Caki2 (cell line): ENCODE measurements around the gene CHMP1A. TPM values are rescaled to one million over a fixed set of nuclear protein-coding genes. Genes with fewer than 3 reads are reported as not detected.
"Not testable (repeated sequence)": the region's sequence is repeated elsewhere in the genome, so short reads cannot be mapped to it uniquely, and the experiment has no call there.

Source experiments
- DNase-seq: peaks from one replicate; pipeline ENCODE4 v3.0.0-alpha.2; 2015; ENCODE audit warnings: low read depth
- in situ Hi-C: cut with HindIII; loops from 2 replicates; pipeline ENCODE4 v1.10.0; 2016; ENCODE audit warnings: low sequenced_read_pairs, low pct_unique_long_range_greater_than_20kb, mixed read lengths
- total RNA-seq: library from RNA; depleted of rRNA; stranded (reverse); fragments of >200 nt; shearing (Covaris generic); gene quantifications from 2 replicates; pipeline ENCODE4 v1.2.3, GENCODE V29; 2014; ENCODE audit warnings: low replicate concordance

CHMP1A gene
- total RNA-seq, 1 experiment from 2014 or later, result 214 TPM

DNA sequence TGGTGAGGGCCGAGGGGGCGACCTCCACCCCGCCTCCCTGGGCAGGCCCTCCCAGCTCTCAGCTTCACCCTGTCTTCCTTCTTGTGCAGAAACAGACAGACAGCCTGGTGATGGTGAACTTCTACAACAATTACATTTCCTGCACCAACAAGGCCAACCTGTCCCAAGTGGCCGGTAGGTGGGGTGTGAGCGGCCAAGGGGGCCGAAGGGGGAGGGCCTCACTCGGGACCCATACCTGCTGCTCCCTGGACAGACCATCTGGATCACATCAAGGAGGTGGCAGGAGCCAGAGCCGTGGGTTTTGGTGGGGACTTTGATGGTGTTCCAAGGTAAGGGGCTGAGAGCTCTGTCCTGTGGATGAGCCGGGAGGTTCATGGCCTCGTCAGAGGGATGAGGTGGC, 20.1 kb downstream of the CHMP1A start:
- in situ Hi-C loops, result no loop called here
- no peak for DNase-seq

DNA sequence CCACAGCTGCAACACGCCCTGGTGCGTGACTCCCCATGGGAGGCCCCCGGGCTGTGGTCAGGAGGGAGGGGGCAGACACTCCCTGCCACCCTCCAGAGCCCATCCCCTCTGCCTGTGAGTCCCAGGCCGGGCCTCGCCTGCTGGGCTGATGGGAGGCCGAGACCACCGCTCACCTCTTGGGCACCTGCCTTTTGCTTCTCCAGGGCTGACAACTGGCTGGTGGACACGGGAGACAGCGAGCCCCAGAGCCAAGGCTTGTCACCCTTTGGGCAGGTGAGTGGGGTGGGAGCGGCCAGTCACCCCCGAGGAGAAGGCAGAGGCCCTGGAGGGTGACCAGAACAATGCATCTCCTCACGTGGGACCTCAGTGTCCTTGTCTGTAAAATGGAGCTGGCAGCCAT, 20.8 kb downstream of the CHMP1A start:
- no peak for DNase-seq
- in situ Hi-C loops, result no loop called here

DNA sequence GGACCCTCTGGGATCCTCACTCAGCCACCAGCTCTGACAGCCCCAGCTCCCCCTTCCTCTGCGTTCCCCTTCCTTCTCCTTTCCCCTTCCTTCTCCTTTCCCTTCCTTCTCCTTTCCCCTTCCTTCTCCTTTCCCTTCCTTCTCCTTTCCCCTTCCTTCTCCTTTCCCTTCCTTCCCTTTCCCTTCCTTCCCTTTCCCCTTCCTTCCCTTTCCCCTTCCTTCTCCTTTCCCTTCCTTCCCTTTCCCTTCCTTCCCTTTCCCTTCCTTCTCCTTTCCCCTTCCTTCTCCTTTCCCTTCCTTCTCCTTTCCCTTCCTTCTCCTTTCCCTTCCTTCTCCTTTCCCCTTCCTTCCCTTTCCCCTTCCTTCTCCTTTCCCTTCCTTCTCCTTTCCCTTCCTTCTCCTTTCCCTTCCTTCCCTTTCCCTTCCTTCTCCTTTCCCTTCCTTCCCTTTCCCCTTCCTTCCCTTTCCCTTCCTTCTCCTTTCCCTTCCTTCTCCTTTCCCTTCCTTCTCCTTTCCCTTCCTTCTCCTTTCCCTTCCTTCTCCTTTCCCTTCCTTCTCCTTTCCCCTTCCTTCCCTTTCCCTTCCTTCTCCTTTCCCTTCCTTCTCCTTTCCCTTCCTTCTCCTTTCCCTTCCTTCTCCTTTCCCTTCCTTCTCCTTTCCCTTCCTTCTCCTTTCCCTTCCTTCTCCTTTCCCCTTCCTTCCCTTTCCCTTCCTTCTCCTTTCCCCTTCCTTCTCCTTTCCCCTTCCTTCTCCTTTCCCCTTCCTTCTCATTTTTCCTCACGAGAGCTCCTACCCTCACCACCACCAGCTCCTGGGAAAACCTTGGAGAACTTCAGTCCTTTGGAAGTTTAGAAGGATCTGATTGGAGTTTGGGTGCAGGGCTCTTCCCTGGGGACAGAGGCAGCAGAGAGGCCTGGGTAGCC, 22.8 kb downstream of the CHMP1A start:
- DNase-seq, in situ Hi-C loops: not testable (repeated sequence)

DNA sequence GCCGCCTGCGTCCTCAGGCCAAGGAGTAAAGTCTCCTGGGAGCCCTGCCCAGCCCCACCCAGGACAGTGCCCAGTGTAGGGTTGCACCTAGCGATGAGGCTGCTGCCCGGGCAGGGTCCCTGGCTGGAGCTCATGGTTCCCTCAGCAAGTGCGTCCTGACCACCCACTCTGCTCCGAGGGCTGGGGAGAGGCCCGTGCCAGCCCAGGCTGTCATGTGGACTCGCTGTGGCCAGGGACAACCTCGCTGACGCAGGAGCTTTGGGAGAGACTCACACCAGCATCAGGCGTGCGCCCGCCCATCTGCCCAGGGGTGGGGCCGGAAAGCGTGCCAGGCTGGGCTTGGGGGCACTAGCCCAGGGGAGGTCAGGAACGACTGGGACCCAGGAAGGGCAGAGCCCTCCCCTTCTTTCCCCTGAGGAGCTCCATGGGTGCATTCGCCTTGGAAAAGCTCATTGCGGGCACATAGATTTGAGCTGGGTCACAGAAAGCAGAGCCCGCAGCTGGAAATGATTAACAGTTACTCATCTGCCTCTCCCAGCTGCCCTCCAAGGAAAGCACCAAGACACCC, 24.4 kb downstream of the CHMP1A start:
- in situ Hi-C loops, result no loop called here
- DNase-seq, result peak; percentile 89

DNA sequence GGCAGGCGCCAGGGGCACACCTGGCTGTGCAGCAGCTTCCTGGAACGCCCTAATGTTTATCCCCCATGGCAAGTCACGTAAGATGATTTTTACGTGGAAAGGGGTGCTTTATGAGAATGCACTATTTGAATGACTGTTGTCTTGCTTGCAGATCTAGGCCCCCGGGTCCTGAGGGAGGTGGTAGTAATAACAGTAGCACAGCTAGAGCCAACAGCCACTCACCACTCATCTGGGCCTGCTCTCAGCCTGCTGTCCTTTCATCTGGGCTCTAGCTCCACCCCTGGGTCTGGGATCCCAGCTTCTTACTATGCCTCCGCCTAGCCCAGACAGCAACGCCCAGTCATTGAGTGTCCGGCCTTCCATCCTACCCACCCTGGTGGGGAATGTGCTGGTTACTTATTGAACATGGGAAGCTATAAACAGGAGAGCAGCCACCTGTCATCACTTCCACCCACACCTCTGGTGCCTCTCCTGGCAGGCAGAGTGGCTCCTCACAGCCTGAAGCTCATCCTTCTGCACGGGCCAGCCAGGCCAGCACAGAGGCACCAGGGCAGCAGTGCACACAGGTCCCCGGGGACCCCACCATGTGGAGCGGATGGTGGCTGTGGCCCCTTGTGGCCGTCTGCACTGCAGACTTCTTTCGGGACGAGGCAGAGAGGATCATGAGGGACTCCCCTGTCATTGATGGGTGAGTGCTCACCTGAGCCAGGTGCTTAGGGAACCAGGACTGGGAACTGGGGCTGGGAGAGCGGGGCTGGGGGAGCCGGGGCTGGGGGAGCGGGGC, 27.5 kb downstream of the CHMP1A start:
- no peak for DNase-seq
- in situ Hi-C loops, result no loop called here

DNA sequence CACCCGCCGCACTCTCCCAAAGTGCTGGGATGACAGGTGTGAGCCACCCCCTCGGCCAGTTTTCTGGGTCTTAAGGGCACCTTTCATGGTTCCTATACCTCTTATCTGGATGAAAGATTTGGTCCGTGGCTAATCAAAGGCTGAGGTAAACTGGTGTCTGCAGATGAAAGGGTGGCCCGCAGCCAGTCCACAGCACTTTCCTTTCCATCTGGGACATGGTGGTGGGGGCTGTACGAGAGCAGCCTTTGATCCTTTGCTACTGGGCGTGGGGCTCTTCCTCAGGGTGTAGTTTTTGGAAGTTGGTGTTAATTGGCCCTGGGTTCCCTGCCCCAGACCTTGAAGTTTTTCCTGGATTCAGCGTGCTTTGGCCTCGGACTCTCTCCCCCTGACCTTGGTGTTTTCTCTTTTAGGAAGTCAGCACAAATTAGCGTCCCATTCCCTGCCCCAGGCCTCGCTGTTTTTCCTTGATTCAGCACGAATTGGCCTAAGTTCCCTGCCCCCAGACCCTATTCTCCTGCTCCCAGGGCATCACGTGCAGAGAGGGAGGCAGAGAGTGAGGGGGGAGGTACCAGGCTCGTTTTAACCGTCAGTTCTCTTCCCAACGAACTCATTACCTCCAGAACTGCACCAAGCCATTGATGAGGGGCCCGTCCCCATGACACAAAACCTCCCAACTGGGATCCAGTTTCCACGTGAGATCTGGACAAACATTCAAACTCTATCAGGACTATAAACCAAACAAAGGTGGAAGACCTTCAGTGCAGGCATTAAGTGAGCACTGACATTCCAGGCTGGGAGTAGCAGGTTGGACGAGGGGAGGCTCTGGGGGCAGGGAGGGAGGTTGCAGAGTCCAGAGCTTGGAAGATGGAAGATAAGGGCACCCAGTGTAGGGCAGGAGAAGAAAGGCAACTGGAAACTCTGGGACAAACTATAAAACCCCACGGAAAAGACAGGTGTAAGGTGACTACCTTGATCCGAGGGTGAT, 32.4 kb downstream of the CHMP1A start:
- no peak for DNase-seq
- in situ Hi-C loops, result no loop called here

DNA sequence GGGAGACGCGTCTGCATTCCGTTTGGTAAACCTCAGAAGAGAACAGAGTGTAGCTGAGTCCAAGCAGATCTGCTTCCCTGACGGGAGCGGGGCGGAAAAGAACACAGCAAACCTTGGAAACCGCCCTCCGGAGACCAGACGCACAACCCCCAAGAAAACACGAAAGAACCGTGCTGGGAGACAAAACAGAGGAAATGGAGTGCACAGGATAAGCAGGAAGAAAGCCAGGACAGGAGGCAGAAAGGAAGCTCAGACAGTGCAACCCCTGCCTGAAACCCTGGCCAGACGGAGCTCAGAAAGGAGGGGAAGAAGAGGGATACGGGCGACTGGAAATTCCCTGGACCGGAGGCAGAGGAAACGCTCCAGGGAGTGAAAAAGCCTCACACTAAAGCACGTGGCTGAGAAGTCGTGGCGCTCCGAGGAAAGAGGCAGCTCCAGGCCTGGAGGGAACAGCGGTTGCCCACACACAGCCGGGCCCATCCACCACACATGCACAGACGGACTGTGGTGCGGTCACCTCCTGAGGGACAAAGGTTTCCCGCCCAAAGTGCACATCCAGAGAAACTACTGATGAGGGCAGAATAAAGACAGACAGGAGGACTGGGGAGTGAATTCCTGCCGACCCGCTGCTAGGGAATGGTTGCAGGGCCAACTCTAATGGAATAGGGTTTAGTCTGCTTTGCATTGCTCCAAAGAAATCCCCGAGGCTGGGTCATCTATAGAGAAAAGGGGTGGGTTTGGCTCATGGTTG, 33.8 kb downstream of the CHMP1A start:
- DNase-seq, result no peak
- in situ Hi-C loops, result no loop called here

DNA sequence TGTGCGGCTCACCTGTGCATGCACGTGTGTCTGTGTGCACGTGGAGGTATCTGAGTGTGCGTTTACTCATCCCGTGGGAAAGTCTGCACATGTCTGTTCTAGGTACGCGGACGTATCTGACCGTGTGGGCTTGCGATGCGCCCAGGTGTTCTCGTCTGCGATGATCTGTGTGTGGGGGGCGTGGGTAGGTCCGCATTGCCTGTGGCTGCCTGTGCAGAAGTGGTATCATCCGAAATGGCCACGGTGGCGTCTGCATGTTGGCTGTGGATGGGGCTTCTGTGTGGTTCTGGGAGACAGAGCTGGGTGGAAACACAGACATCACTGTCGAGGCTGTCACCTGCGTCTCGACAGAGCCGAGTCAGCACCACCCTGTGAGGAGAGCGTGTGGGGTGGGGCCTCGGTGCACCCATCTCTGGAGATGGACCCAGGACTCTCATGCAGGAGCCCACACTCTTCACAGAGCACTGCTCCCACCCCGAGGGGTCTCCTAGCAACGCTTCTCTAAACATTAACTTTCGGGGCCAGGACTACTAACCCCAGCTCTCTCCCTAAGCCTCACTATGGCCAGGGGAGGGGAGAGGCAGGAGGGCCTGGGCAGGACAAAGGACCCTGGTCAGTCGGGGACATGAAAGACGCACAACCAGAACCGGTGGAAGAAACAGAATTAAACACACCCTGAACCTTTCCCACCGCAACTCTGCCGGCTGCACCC, 35.7 kb downstream of the CHMP1A start:
- in situ Hi-C loops, result no loop called here
- no peak for DNase-seq

DNA sequence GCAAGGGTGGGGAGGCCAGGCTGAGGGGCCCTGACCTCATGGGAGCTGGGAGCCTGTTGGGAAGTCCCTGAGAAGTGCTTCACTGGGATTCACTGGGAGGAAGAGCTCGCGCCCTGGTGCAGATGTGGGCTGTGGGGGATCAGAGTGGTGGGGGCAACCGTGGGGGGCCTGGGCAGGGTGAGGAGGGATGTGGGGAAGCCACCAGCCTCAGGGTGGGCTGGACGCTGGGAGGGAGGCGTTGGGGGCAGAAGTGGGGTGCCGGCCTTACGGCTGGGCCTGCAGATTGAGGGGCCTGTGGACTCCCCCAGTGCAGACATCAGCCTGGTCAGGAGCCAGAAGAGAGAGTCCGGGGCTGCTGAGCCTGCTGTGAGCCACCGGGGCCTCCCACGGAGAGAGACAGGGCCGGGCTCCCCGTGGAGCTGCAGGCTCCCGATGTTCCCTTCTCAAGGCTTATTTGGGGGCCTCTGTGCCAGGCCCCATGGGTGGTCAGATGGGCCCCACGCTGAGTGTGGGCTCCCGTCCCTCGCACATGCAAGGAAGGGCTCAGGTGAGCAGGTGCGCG, 36.3 kb downstream of the CHMP1A start:
- in situ Hi-C loops, result no loop called here
- no peak for DNase-seq

DNA sequence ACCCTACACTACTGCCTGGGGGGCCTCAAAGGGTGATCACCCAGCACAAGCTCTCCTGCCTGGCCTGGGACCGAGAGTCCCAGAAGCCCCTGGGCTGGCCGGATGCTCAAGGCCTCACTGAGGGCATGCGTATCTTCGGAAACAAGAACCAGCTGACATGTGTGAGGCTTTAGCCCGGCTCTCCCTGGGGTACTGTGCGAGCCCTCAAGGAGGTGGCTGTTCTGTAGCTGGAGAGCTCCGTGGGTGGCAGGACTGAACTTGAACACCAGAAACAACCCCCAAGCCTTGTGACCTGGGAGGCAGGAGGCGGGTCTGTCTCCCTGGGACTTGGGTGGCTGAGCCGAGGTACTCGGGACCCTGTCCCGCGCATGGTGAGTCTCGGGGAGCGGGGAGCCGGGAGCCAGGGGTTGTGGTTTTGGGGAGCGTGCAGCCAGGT, 37.1 kb downstream of the CHMP1A start:
- in situ Hi-C loops, result no loop called here

DNA sequence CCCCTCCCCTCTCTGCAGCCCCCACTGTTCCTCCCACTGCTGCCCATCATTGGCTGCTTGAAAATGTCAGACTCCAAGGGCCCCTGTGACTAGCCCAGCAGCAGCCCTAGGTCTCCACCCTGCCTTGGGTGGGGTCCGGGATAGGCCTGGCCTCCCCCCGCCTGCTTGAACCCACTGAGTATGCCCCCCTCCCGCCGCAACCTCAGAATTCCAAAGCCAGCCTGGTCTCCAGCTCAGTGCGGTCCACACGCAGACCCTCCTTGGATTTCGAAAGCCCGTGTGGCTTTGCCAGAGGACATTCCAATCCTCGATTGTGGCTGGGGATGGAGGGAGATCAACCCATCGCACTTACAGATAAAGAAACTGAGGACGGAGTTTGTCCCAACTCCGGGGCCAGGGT, 37.7 kb downstream of the CHMP1A start:
- in situ Hi-C loops, result no loop called here
- DNase-seq, result no peak

More for the DNA sequence above, 37.1 kb downstream of the CHMP1A start:
- DNase-seq, result no peak

DNA sequence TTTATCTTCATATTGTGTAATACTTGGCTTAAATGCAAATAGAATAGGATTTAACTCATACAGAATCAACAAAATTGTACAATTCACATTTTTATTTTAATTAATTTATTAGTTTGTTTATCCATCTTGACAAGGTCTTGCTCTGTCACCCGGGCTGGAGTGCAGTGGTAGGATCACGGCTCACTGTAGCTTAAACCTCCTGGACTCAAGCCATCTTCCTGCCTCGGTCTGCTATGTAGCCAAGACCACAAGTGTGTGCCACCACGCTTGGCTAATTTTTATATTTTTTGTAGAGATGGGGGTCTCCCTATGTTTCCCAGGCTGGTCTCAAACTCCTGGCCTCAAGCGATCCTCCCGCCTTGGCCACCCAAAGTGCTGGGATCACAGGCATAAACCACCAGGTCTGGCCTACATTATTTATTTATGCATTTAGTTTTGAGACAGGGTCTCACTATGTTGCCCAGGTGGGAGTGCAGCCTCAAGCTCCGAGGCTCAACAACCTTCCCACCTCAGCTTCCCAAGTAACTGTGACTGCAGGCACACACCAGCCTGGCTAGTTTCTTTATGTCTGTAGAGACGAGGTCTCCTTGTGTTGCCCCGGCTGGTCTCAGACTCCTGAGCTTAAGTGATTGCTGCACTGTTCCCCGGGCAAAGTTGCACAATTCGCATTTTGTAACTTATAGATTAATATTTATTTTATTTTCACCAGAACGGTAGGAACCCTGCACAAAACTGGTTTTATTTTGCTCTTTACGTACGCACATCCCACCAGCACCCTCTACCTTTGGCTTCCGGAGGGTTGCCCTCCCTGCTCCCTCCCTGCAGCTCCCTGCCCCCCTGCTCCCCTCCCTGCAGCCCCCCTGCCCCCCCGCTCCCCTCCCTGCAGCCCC, 39.2 kb downstream of the CHMP1A start:
- DNase-seq, result no peak
- in situ Hi-C loops, result no loop called here

DNA sequence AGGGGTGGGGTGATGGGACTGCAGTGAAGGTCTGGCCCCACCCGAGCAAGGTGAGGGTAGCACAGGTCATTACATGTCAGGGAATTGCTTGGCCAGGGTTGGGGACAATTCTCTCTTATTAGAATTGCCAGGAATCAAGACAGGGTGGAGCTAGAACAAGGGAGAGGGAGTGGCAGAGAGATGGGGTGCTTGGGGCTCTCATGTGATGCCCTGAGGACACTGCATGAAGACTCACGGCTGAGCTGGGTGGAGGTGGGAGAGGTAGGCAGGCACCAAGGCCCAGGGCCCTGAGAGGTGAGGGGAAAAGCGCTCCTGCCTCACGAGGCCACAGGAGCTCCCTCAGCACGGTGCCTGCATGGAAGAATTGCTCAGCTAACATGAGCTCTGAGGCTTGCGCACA, 40.5 kb downstream of the CHMP1A start:
- no peak for DNase-seq
- in situ Hi-C loops, result no loop called here

DNA sequence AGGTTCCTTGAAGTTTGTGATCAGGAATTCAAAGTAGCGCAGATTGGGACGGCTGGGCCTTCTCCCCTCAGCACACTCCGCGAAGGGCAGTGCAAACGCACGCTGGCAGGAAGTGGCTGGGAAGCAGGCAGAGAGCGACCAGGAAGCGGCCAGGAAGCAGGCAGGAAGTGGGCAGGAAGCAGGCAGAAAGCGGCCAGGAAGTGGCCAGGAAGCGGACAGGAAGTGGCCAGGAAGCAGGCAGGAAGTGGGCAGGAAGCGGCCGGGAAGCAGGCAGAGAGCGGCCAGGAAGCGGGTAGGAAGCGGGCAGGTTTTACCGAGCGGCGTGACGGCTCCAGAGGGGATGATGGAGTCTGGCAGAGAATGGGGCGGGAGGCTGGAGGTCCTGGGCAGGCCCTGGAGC, 40.9 kb downstream of the CHMP1A start:
- no peak for DNase-seq

DNA sequence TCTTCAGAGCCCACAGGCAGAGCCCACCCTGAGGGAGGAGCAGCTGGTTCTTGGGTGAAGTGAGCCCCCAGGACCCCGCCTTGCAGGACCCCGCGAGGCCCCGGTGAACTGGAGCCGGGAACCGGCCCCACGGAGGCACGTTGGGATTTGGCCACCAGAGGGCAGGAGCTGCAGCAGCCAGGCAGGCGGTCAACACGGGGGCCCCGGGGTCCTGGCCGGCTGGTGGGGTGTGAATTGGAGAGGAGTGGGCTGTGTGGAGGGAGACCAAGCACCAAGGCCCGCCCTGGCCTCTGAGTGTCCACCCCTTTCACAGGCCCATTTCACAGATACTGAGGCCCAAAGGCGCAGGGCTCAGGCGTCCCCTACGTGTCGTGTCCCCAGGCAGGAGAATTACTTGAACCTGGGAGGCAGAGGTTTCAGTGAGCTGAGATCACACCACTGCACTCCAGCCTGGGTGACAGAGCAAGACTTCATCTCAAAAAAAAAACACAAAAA, 41.9 kb downstream of the CHMP1A start:
- no peak for DNase-seq

More for the DNA sequence above, 40.9 kb downstream of the CHMP1A start:
- in situ Hi-C loops, result no loop called here

More for the DNA sequence above, 41.9 kb downstream of the CHMP1A start:
- in situ Hi-C loops, result no loop called here
